AG09319 (cell line): ENCODE results near the gene PHKB.

Source experiments
- DNase-seq: peaks from one replicate; pipeline ENCODE4 v3.0.0-alpha.2; 2010; ENCODE audit warnings: low read depth; ENCODE audit errors: extremely low read depth
- TF ChIP-seq, protein P1 (sequence below): IDR thresholded peaks from 2 replicates; pipeline ENCODE4 v1.5.1; 2011; ENCODE audit warnings: low read depth, mild to moderate bottlenecking, inconsistent platforms, low read length, moderate library complexity

Gene PHKB

DNA sequence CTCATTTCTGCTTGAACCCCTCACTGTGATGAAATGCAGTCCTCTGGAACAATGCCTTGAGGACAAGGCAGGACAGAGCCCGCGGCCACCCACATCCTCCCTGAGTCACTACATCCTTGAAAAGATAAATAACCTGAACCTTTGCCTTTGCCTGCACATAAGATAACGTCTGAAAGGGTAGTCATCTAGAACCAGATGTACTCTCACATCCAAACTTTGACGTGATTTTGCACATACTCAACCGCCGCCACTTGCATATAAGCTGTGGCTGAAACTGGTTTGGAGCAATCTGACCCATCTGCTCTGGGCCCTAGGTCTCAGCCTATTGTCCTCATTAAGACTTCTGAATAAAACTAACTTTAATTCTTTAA is 252.1 kb downstream of the PHKB start:
- TF ChIP-seq, protein P1, sequence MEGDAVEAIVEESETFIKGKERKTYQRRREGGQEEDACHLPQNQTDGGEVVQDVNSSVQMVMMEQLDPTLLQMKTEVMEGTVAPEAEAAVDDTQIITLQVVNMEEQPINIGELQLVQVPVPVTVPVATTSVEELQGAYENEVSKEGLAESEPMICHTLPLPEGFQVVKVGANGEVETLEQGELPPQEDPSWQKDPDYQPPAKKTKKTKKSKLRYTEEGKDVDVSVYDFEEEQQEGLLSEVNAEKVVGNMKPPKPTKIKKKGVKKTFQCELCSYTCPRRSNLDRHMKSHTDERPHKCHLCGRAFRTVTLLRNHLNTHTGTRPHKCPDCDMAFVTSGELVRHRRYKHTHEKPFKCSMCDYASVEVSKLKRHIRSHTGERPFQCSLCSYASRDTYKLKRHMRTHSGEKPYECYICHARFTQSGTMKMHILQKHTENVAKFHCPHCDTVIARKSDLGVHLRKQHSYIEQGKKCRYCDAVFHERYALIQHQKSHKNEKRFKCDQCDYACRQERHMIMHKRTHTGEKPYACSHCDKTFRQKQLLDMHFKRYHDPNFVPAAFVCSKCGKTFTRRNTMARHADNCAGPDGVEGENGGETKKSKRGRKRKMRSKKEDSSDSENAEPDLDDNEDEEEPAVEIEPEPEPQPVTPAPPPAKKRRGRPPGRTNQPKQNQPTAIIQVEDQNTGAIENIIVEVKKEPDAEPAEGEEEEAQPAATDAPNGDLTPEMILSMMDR, result no peak
- no peak for DNase-seq

DNA sequence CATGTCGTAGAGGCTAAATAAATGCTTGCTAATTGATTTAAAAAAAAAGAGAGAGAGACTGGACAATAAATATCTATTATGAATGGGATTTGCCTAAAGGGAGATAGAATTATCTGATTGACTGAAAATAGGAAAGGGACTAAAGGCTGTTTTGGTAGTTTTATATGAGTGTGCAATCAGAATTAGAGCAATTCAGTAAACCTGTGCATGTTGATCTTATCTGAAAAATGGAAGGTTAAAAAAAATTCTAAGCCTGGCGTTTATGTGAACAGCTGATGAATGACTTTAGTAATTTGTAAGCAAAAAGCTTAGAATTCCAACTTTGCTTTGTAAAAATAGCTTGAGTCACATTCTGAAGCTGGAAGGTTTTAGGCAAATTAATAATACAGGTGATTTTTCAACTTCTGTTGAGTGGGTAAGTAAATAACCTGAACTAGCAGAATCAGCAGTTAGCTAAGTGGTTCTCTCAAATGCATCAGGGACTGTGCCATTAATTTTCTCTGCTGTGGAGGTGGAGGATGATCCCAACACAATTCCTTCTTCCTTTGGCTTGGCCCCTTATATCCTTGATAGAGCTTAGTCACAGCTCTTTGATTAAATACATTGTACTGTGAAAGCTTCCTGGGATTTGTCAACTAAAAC is 254.4 kb downstream of the PHKB start:
- no peak for DNase-seq
- TF ChIP-seq, protein P1, result no peak

DNA sequence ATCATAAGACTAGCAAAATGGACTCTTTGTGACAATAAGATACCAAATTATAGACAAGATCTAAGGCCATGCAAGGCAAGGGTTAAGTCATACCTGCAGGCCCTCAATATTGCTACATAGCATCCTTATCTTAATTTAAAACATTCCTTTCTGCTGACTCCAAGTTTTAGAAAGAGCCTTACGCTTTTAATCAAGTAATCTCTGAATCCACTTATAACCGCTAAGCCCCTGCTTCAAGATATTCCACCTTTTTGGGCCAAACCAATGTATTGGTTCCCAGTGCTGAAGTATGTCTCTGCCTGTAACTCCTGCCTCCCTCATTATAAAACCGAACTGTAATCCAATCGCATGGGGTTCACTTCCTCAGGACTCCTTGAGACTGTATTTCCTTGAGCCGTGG is 255.4 kb downstream of the PHKB start:
- TF ChIP-seq, protein P1, result no peak

DNA sequence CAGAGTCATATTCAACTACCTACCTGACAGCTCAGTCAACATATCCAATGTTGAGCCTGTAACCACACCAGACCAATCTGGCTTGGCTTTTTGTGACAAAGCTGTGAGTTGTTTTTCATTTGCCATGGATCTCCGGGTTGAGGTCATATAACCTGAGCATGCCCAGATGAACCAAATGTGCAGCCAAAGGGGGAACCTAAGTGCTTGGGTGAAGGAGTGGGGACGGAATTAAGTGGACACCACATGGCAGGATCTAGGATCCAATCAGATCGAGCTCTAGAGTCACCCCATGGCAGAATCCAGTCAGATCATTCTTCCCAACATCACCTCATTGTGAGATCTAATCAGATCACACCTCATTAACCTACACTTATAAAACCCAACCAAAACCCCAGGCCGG is 258.6 kb downstream of the PHKB start:
- TF ChIP-seq, protein P1, result no peak
- DNase-seq, result no peak

More for the DNA sequence above, 255.4 kb downstream of the PHKB start:
- DNase-seq, result no peak

DNA sequence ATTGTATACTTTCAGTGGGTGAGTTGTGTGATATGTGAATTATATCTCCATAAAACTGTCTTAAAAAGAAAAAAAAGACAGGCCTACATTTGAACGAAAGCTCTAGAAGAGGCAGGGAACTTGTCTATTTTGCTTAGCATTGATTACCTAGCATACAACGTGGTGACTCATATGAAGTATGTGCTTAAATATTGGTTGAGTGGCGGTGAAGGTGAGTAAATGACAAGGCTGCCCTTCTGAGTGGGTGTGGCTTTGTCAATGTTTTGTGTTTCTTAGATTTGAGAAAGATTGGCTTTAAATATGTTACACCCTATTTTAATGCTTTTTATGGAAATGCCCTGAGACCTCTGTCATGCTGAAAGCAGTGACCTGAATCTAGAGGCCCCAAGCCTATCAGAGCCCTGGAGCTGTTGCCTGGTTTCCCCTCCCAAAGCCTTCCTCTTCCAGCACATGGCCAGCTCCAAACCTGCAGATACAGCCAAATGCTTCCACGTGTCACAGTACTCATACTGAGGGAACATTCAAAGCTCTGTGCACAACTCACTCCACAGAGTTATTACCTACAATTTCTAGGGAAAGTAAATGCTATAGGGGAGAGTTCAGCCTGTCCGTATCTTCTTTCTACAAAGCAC is 260.0 kb downstream of the PHKB start:
- no peak for DNase-seq
- TF ChIP-seq, protein P1, result no peak

DNA sequence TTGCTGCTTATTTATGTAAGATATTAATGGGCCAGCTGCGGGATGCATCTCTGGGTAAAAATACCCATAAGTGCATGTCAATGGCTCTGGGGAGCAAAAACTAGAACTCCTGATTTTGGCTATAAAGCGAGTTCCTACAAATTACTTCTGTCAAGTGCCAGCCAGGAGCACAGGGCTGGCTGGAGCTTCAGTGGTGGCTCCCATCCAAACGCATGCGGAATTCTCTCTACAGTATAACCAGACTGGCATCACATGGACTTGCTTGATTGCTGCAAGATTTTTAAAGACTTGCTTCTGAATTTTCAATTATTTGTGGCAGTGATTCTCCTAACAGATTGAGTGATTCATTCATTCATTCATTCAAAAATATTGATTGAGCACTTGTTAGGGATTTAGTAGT is 260.9 kb downstream of the PHKB start:
- DNase-seq, result no peak
- TF ChIP-seq, protein P1, result no peak

DNA sequence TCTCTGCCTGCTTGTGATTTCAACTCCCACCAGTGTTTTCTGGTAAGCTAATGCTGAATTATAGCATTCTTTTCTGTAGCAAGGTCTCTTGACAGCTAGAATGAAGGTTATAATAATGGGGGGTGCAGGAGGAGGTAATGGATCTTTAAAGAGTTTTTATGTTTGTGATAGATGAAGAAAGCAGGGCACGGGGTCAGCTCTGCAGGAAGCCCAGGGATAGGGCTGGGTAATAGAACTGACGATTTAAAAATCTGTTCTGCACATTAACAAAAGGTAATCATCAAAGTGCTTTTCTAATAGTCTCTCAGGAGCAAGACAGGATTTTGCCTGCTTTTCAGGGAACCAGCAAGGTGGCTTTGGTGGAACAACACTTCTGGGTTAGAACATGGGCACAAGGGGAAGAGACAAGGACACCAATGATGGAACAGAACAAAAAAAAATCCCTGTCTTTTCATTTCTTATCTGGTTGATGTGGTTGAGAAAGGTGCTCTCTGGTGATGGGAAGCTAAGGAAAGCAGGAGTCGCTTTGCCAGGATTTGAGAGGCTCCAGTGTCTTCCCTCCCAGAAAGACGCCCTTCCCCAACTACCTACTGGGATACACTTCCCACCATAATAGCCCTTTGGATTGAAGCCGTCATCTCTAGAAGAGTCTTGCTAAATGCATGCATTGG is 263.1 kb downstream of the PHKB start:
- TF ChIP-seq, protein P1, result no peak
- no peak for DNase-seq
